Measurements from ENCODE around the gene PDZD4.

PDZD4 gene

DNA sequence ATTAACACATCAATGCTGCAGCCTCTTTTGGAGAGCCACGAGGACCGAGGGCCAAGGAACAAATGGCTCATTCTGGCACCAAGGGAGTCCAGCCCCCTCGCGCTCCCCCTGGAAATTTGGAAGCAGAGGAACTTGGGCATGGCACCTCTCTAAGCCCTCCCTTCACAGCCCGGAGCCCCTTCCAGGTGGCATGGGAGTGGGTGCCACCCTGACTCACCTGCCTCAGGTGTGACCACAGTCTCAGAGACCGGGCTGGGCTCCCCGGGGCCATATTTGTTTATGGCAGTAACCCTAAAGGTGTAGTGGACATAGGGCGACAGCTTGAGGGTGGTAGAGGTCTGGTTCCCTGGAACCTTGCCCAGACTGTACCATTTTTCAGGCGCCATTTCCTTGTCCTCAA, 36.8 kb upstream of the PDZD4 start:
- Histone ChIP-seq H3K36me3 (ENCODE audit: insufficient read depth, low read length) (no peaks in the 10 kb centered on the region), H3K4me3 (ENCODE audit: low read depth, low read length, poor library complexity, severe bottlenecking) (no peak overlapping the region), H3K9me2 (ENCODE audit: low read depth, low read length) (no peaks in the 10 kb centered on the region), H3K4me2 (ENCODE audit: low read length) (no peak overlapping the region), H2AFZ (ENCODE audit: low read length) (no peak overlapping the region), H4K20me1 (ENCODE audit: insufficient read depth, low read length) (no peaks in the 10 kb centered on the region), H3K79me2 (ENCODE audit: insufficient read depth, low read length) (no peaks in the 10 kb centered on the region), H3K9me3 (ENCODE audit: low read length) (no peaks in the 10 kb centered on the region), H3K9ac (ENCODE audit: low read length) (no peak overlapping the region), H3K4me1 (ENCODE audit: insufficient read depth, low read length, severe bottlenecking) (no peaks in the 10 kb centered on the region), H3K27me3 (ENCODE audit: insufficient read depth, low read length) (no peaks in the 10 kb centered on the region), H3K27ac (ENCODE audit: low read depth, low read length, poor library complexity, severe bottlenecking) (no peak overlapping the region), H3F3A (ENCODE audit: insufficient read depth, low read length) (no peaks in the 10 kb centered on the region)
- no peak for TF ChIP-seq EZH2 (IDR thresholded peaks at IDR 0.05; ENCODE audit: borderline replicate concordance, low read length)
- TF ChIP-seq, protein P1, sequence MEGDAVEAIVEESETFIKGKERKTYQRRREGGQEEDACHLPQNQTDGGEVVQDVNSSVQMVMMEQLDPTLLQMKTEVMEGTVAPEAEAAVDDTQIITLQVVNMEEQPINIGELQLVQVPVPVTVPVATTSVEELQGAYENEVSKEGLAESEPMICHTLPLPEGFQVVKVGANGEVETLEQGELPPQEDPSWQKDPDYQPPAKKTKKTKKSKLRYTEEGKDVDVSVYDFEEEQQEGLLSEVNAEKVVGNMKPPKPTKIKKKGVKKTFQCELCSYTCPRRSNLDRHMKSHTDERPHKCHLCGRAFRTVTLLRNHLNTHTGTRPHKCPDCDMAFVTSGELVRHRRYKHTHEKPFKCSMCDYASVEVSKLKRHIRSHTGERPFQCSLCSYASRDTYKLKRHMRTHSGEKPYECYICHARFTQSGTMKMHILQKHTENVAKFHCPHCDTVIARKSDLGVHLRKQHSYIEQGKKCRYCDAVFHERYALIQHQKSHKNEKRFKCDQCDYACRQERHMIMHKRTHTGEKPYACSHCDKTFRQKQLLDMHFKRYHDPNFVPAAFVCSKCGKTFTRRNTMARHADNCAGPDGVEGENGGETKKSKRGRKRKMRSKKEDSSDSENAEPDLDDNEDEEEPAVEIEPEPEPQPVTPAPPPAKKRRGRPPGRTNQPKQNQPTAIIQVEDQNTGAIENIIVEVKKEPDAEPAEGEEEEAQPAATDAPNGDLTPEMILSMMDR (IDR thresholded peaks at IDR 0.05; ENCODE audit: low read length), result no peak

DNA sequence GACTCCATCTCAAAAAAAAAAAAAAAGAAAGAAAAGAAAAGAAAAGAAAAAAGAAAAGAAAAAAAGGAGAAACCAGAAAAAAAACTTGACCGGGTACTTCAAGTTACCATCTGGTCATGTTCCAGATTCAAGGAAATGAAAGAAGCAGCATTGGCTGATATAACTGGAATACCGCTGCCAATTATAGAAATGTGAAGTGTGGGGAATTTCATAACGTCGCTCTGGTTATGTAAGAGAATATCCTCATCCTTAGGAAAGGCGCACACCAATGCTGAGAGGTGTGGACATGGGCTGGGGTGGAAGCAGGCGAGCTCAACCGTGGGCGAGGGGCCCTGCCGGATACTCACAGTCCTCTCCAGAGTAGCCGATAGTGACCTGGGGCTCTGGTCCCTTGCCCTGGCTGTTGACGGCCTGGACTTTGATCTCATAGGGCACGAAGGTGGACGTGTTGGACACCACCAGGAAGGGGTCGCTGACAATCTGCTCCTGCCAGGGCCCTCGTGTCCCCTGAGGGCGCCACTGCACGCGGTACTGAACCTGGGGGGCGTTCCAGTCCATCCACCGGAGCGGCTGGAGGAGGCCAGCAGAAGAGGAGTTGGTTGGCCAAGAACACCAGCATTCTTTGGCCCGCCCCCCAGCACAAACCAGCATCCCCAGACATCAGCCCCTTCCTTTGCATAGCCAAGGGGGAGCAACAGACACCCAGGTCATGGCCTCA, 36.1 kb upstream of the PDZD4 start:
- Histone ChIP-seq H3K36me3 (ENCODE audit: insufficient read depth, low read length) (no peaks in the 10 kb centered on the region), H3K4me1 (ENCODE audit: insufficient read depth, low read length, severe bottlenecking) (no peaks in the 10 kb centered on the region), H3K9me3 (ENCODE audit: low read length) (no peaks in the 10 kb centered on the region), H3K27ac (ENCODE audit: low read depth, low read length, poor library complexity, severe bottlenecking) (no peak overlapping the region), H4K20me1 (ENCODE audit: insufficient read depth, low read length) (no peaks in the 10 kb centered on the region), H3K4me3 (ENCODE audit: low read depth, low read length, poor library complexity, severe bottlenecking) (no peak overlapping the region), H2AFZ (ENCODE audit: low read length) (no peak overlapping the region), H3F3A (ENCODE audit: insufficient read depth, low read length) (no peaks in the 10 kb centered on the region), H3K27me3 (ENCODE audit: insufficient read depth, low read length) (no peaks in the 10 kb centered on the region), H3K9me2 (ENCODE audit: low read depth, low read length) (no peaks in the 10 kb centered on the region), H3K9ac (ENCODE audit: low read length) (no peak overlapping the region), H3K79me2 (ENCODE audit: insufficient read depth, low read length) (no peaks in the 10 kb centered on the region), H3K4me2 (ENCODE audit: low read length) (no peak overlapping the region)
- TF ChIP-seq, protein P1 (IDR thresholded peaks at IDR 0.05; ENCODE audit: low read length), result no peak
- no peak for TF ChIP-seq EZH2 (IDR thresholded peaks at IDR 0.05; ENCODE audit: borderline replicate concordance, low read length)

DNA sequence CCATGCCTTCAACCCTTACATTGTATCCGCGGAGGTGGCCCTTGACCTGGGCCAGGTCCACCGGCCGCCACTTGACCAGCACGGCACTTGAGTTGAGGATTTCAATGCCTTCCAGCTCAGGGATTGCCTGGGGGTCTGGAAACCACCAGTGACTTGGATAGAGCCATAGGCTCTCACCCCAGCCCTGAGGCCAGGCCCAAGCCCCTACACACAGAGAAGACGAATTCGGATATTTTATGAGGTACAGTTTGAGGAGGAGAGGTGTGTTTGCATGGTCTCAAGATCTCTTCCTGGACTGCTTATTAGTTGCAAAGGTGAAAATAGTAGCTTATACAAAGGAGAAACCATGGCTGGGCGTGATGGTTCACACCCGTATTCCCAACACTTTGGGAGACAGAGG, 35.3 kb upstream of the PDZD4 start:
- no peak overlapping the region for H3K4me3 ChIP-seq (ENCODE audit: low read depth, low read length, poor library complexity, severe bottlenecking)
- H3K9me3 ChIP-seq (ENCODE audit: low read length), result no peaks in the 10 kb centered on the region
- H3K27me3 ChIP-seq (ENCODE audit: insufficient read depth, low read length), result no peaks in the 10 kb centered on the region
- H3K4me2 ChIP-seq (ENCODE audit: low read length), result no peak overlapping the region
- H3K4me1 ChIP-seq (ENCODE audit: insufficient read depth, low read length, severe bottlenecking), result no peaks in the 10 kb centered on the region
- H2AFZ ChIP-seq (ENCODE audit: low read length), result no peak overlapping the region
- TF ChIP-seq, protein P1 (IDR thresholded peaks at IDR 0.05; ENCODE audit: low read length), result no peak
- TF ChIP-seq EZH2 (IDR thresholded peaks at IDR 0.05; ENCODE audit: borderline replicate concordance, low read length), result no peak
- no peaks in the 10 kb centered on the region for H3F3A ChIP-seq (ENCODE audit: insufficient read depth, low read length)
- no peaks in the 10 kb centered on the region for H4K20me1 ChIP-seq (ENCODE audit: insufficient read depth, low read length)
- H3K27ac ChIP-seq (ENCODE audit: low read depth, low read length, poor library complexity, severe bottlenecking), result no peak overlapping the region
- H3K36me3 ChIP-seq (ENCODE audit: insufficient read depth, low read length), result no peaks in the 10 kb centered on the region
- no peaks in the 10 kb centered on the region for H3K9me2 ChIP-seq (ENCODE audit: low read depth, low read length)
- H3K79me2 ChIP-seq (ENCODE audit: insufficient read depth, low read length), result no peaks in the 10 kb centered on the region
- H3K9ac ChIP-seq (ENCODE audit: low read length), result no peak overlapping the region
